ENCODE data around the gene HDAC4.

- TF ChIP-seq CTCF (IDR thresholded peaks at IDR 0.05) = no peak
- TF ChIP-seq POLR2AphosphoS5 (IDR thresholded peaks at IDR 0.05; ENCODE audit: low read depth, low read length) = no peak
- no peak for TF ChIP-seq SIN3A (IDR thresholded peaks at IDR 0.05; ENCODE audit: borderline replicate concordance, insufficient read depth, low read depth, low read length)
- TF ChIP-seq TCF7L2 (IDR thresholded peaks at IDR 0.05; ENCODE audit: low read depth, low read length) = no peak
- TF ChIP-seq REST (IDR thresholded peaks at IDR 0.05; ENCODE audit: insufficient read depth in 1 of 2, low read depth in 2 of 2, low read length in 1 of 2) = no peak
Observed at GRCh38 chr2:239142806-239143205, 258.0 kb downstream of the HDAC4 start.
